ENCODE measurements around the gene GPR107. TPM values are rescaled to one million over a fixed set of nuclear protein-coding genes. Genes with fewer than 3 reads are reported as not detected.

Gene GPR107
- total RNA-seq, 1 experiment from 2014 or later = 47.1 TPM

- BruUV-seq (replicated peaks) = no TSS peak
- ChIA-PET POLR2A (ENCODE audit: low non-redundant PET) (no interaction called here), CTCF (no interaction called here)
Observed at GRCh38 chr9:130137641-130138081, 84.0 kb downstream of the GPR107 start.

GRCh38 chr9:130138171-130138653 is 84.5 kb downstream of the GPR107 start:
- no peak for DNase-seq (ENCODE audit: low spot score)
- no peaks in the 10 kb centered on the region for H3K9me3 ChIP-seq (ENCODE audit: low read depth, low read length, poor library complexity, severe bottlenecking)
- no TSS peak for BruUV-seq (replicated peaks)
- H3K27ac ChIP-seq (ENCODE audit: low read depth, low read length, poor library complexity, severe bottlenecking) = no peak overlapping the region
- H3K4me1 ChIP-seq (ENCODE audit: insufficient read depth, low read length, poor library complexity, severe bottlenecking) = no peaks in the 10 kb centered on the region
- CTCF ChIA-PET = no interaction called here
- intact Hi-C loops (cut with micrococcal nuclease; ENCODE audit: unreplicated experiment) = no loop called here
- no peak for TF ChIP-seq CTCF (conservative IDR thresholded peaks at IDR 0.05; ENCODE audit: low read depth, low read length)
- TF ChIP-seq EZH2 (IDR thresholded peaks at IDR 0.05; ENCODE audit: borderline replicate concordance, low read depth, low read length, poor library complexity, severe bottlenecking) = no peak
- peaks cover 3% of the 10 kb centered on the region for H3K36me3 ChIP-seq (ENCODE audit: insufficient read depth, low read length, poor library complexity, severe bottlenecking)
- POLR2A ChIA-PET (ENCODE audit: low non-redundant PET) = no interaction called here
- H3K27me3 ChIP-seq (replicated peaks; ENCODE audit: insufficient read depth, low read depth, low read length, poor library complexity) = no peaks in the 10 kb centered on the region
- no peak overlapping the region for H3K4me3 ChIP-seq (ENCODE audit: low read depth, low read length, poor library complexity, severe bottlenecking)

More at GRCh38 chr9:130137641-130138081, 84.0 kb downstream of the GPR107 start:
- no peak for DNase-seq (ENCODE audit: low spot score)
- Histone ChIP-seq H3K27me3 (replicated peaks; ENCODE audit: insufficient read depth, low read depth, low read length, poor library complexity) (no peaks in the 10 kb centered on the region), H3K27ac (ENCODE audit: low read depth, low read length, poor library complexity, severe bottlenecking) (no peak overlapping the region), H3K4me1 (ENCODE audit: insufficient read depth, low read length, poor library complexity, severe bottlenecking) (no peaks in the 10 kb centered on the region), H3K36me3 (ENCODE audit: insufficient read depth, low read length, poor library complexity, severe bottlenecking) (peaks cover 3% of the 10 kb centered on the region), H3K9me3 (ENCODE audit: low read depth, low read length, poor library complexity, severe bottlenecking) (no peaks in the 10 kb centered on the region), H3K4me3 (ENCODE audit: low read depth, low read length, poor library complexity, severe bottlenecking) (no peak overlapping the region)
- intact Hi-C loops (cut with micrococcal nuclease; ENCODE audit: unreplicated experiment) = no loop called here
- TF ChIP-seq CTCF (conservative IDR thresholded peaks at IDR 0.05; ENCODE audit: low read depth, low read length) = no peak
- no peak for TF ChIP-seq EZH2 (IDR thresholded peaks at IDR 0.05; ENCODE audit: borderline replicate concordance, low read depth, low read length, poor library complexity, severe bottlenecking)

- DNase-seq (ENCODE audit: low spot score) = no peak
- H3K9me3 ChIP-seq (ENCODE audit: low read depth, low read length, poor library complexity, severe bottlenecking) = no peaks in the 10 kb centered on the region
- peaks cover 3% of the 10 kb centered on the region for H3K36me3 ChIP-seq (ENCODE audit: insufficient read depth, low read length, poor library complexity, severe bottlenecking)
- no peak overlapping the region for H3K27ac ChIP-seq (ENCODE audit: low read depth, low read length, poor library complexity, severe bottlenecking)
- BruUV-seq (replicated peaks) = no TSS peak
- H3K27me3 ChIP-seq (replicated peaks; ENCODE audit: insufficient read depth, low read depth, low read length, poor library complexity) = no peaks in the 10 kb centered on the region
- intact Hi-C loops (cut with micrococcal nuclease; ENCODE audit: unreplicated experiment) = no loop called here
- no peaks in the 10 kb centered on the region for H3K4me1 ChIP-seq (ENCODE audit: insufficient read depth, low read length, poor library complexity, severe bottlenecking)
- no peak overlapping the region for H3K4me3 ChIP-seq (ENCODE audit: low read depth, low read length, poor library complexity, severe bottlenecking)
- POLR2A ChIA-PET (ENCODE audit: low non-redundant PET) = no interaction called here
- CTCF ChIA-PET = no interaction called here
- TF ChIP-seq CTCF (conservative IDR thresholded peaks at IDR 0.05; ENCODE audit: low read depth, low read length) (no peak), EZH2 (IDR thresholded peaks at IDR 0.05; ENCODE audit: borderline replicate concordance, low read depth, low read length, poor library complexity, severe bottlenecking) (no peak)
Observed at GRCh38 chr9:130138791-130139190, 85.1 kb downstream of the GPR107 start.
